Central memory CD8-positive, alpha-beta T cell (primary cell): Measurements from ENCODE around the gene DYNLT2B.

Experiments
- ATAC-seq: fragments of 150-1000 bp; cut with Tn5 transposase; replicated peaks from 2 replicates; pipeline ENCODE4 v1.10.0; 2022; ENCODE audit warnings: mild to moderate bottlenecking, moderate FRiP score, moderate number of reproducible peaks; ENCODE audit not compliant: poor library complexity, severe bottlenecking; ENCODE audit errors: extremely low read depth
- DNase-seq, 2 donors: peaks; one replicate each; pipeline ENCODE4 v3.0.0; 2021; ENCODE audit warnings: low spot score in 2 of 2
- H3K27ac Mint-ChIP-seq: one replicate; pipeline ENCODE4 v1.8.0; 2022; ENCODE audit warnings: low read depth, mild to moderate bottlenecking, moderate library complexity, mixed read lengths
- H3K27me3 Mint-ChIP-seq: one replicate; pipeline ENCODE4 v1.8.0; 2022; ENCODE audit warnings: mixed read lengths
- H3K36me3 Mint-ChIP-seq: one replicate; pipeline ENCODE4 v1.8.0; 2022; ENCODE audit warnings: mild to moderate bottlenecking, moderate library complexity, mixed read lengths; ENCODE audit not compliant: insufficient read depth
- H3K4me1 Mint-ChIP-seq: one replicate; pipeline ENCODE4 v1.8.0; 2022; ENCODE audit warnings: mixed read lengths
- H3K4me3 Mint-ChIP-seq: one replicate; pipeline ENCODE4 v1.8.0; 2022; ENCODE audit warnings: mild to moderate bottlenecking, moderate library complexity, mixed read lengths
- H3K9me3 Mint-ChIP-seq: one replicate; pipeline ENCODE4 v1.8.0; 2022; ENCODE audit warnings: mixed read lengths

DYNLT2B gene

DNA sequence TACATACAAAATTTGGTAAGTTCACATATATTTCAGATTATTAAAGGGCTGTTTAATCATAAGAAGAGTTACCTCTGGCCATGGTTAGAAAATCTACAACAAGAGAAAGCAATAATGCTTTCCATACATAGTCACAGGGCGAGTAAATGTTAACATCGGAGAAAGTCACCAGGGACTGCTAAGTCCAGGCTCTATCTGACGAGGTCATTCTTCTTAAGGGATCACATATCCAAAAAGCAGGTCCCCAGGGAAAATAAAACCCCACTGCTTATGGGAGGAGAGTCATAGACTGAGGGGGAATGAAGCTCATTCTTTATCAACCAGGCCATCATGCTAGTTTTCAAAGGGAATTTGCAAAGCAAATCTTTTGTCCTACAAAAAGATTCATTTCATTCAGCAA, 33.6 kb downstream of the DYNLT2B start:
- ATAC-seq (no peak), DNase-seq (no peak)
- Mint-ChIP-seq H3K27ac (no peak overlapping the region), H3K36me3 (peaks cover 16% of the 10 kb centered on the region), H3K4me3 (no peak overlapping the region), H3K27me3 (no peaks in the 10 kb centered on the region), H3K9me3 (no peaks in the 10 kb centered on the region), H3K4me1 (peaks cover 54% of the 10 kb centered on the region)

DNA sequence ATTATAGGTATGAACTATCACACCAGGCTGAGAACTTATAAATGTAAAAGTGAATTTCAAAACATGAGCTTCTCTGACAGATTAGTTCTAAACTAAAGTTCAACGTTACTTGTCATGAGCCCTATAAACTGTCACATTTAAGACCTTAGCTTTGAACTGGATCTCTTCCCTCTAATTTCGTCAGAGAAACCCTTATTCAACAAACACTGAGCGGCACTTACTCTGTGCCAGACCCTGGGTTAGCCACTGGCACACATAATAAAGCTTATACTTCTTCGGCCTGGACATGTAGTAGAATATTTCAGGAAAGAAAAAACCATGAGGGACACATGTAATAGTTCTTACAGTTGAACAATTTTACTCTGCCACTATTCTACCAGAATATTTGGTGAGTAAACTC, 36.1 kb downstream of the DYNLT2B start:
- no peaks in the 10 kb centered on the region for H3K27me3 Mint-ChIP-seq
- H3K4me1 Mint-ChIP-seq: peaks cover 48% of the 10 kb centered on the region
- H3K9me3 Mint-ChIP-seq: no peaks in the 10 kb centered on the region
- H3K4me3 Mint-ChIP-seq: no peak overlapping the region
- peaks cover 6% of the 10 kb centered on the region for H3K36me3 Mint-ChIP-seq
- ATAC-seq: no peak
- no peak overlapping the region for H3K27ac Mint-ChIP-seq
- DNase-seq: no peak

DNA sequence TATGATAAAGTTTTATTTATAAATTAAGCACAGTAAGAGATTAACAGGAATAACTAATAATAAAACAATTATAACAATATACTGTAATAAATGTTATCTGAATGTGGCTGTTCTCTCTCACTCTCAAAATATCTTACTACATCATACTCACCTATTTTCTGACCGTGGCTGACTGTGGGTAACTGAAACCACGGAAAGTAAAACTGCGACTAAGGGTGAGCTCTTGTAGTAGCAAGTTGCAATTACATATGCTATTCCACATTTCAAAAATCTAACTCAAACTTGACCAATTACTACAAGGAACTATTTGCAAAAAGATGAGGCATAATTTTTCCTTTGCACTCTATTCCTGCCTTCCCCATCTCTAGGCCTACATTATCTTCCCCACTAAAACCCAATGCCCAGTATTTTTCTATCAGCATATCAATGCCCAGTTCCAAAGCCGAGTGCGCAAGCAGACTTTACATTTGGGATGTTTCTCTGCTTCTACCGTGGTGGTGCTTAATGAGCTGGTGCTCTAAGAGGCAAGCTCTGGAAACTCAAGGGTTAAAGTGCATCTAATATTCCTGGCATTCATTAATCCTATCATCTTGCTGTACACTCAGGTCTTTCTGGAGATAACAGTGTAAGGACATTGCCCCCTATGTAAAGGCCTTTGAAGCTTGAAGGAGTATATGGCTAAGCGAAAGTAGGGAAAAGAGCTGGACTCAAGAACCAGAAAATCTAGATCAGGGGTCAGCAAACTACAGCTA, 37.2 kb downstream of the DYNLT2B start:
- Mint-ChIP-seq H3K27me3 (no peaks in the 10 kb centered on the region), H3K9me3 (no peaks in the 10 kb centered on the region), H3K27ac (no peak overlapping the region), H3K36me3 (peaks cover 6% of the 10 kb centered on the region), H3K4me1 (peaks cover 39% of the 10 kb centered on the region), H3K4me3 (no peak overlapping the region)
- DNase-seq: no peak
- no peak for ATAC-seq

DNA sequence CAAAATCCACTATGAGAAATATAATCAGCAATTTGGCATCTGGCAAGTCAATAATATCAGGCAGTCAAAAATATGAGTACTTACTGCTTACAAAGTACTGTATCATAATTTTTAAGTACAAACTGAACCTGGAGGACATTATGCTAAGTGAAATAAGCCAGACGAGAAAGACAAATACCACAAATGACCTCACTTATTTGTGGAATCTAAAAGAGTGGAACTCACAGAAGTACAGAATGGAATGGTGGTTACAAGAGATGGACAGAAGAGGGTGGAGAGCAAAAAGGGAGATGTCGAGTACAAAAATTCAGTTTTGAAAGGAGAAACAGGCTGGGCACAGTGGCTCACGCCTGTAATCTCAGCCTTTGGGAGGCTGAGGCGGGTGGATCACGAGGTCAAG, 42.9 kb downstream of the DYNLT2B start:
- Mint-ChIP-seq H3K4me3 (peak overlapping the region; percentile 76), H3K36me3 (peaks cover 3% of the 10 kb centered on the region), H3K9me3 (no peaks in the 10 kb centered on the region), H3K27ac (peak overlapping the region; percentile 91), H3K4me1 (peaks cover 36% of the 10 kb centered on the region), H3K27me3 (no peaks in the 10 kb centered on the region)
- ATAC-seq (no peak), DNase-seq (no peak)

DNA sequence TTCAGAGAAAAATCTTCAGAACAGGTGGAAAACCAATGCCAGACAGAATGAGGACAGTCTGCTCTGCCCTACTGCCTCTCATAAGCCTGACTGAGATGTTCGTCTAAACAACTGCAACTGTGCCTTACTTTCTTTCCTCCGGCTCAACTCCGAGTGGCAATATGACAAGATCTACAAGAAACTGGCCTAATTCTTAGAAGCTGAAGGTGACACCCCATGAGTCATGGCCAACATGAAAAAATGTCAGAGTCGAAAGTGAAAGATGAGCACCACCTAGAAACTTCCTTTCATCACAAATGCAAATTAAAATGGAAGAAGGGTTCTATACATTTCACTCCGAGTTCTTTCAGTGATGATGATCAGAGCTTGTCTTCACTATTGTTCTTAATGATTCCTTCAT, 43.5 kb downstream of the DYNLT2B start:
- Mint-ChIP-seq H3K27ac (peak overlapping the region; percentile 91), H3K4me3 (peak overlapping the region; percentile 76), H3K9me3 (no peaks in the 10 kb centered on the region), H3K36me3 (peaks cover 2% of the 10 kb centered on the region), H3K27me3 (no peaks in the 10 kb centered on the region), H3K4me1 (peaks cover 38% of the 10 kb centered on the region)
- DNase-seq (peak in 1 of 2 donors; percentile 44), ATAC-seq (peak; percentile 98)

DNA sequence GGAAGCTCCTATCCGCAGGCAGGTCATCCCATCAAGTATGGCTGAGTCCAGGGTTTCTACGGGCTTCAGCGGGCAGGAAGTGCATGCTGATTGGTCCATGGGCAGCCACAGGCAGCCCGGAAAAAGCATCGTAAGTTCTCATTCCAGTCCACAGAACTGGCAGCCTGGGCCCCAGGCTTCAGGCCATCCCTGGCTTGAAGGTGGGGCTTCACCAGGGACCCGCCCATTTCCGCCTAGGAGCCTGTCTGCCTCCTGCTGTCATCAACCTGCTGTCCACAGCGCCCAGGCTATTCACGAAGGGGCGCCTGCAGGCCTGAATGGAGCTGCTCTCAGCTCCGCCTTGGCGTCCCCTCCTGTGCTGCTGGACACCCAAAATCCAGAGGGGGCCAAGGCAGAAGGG, 44.4 kb downstream of the DYNLT2B start:
- Mint-ChIP-seq H3K27me3 (no peaks in the 10 kb centered on the region), H3K36me3 (peaks cover 9% of the 10 kb centered on the region), H3K27ac (peak overlapping the region; percentile 83), H3K4me1 (peaks cover 38% of the 10 kb centered on the region), H3K4me3 (peak overlapping the region; percentile 61), H3K9me3 (no peaks in the 10 kb centered on the region)
- ATAC-seq (no peak), DNase-seq (no peak)

DNA sequence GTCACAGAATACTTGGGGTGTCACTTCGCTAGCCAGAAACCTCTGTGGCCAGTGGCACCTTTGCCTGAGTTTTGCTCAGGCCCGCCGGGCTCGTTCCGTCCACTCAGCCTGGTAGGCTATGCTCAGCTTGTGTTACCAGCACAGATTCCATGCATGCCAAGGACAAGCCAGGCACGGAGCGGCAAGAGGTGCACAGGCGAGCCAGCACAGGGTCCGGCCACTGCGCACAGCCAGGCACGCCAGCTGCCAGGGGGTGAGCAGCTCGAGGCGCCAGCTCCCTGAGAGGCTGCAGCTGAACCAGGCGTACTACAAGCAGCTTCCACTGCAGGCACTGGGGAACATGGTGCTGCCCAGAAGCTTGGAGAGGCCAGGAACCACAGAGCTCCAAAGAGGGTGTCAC, 45.2 kb downstream of the DYNLT2B start:
- H3K4me3 Mint-ChIP-seq: peak overlapping the region; percentile 61
- peaks cover 12% of the 10 kb centered on the region for H3K36me3 Mint-ChIP-seq
- no peak for DNase-seq
- no peaks in the 10 kb centered on the region for H3K27me3 Mint-ChIP-seq
- peaks cover 32% of the 10 kb centered on the region for H3K4me1 Mint-ChIP-seq
- H3K27ac Mint-ChIP-seq: peak overlapping the region; percentile 83
- ATAC-seq: no peak
- H3K9me3 Mint-ChIP-seq: no peaks in the 10 kb centered on the region

DNA sequence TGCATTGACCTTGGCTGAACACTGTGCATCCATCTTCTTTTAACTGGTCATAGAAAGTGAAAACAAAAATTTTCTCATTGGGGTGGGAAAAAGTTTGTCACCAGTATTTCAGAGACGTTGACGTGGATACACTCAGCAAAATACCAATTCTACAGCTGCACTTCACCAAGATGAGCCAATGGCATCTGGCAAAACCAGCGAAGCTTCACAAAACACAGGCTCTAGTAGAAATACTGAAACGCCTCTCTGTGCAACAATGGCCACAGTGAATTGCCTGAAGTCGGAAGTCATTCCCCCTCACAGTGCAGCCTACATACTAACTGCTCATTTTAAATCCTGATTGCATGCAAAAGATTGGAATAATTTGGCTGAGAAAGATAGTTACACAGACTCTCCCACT, 47.5 kb downstream of the DYNLT2B start:
- no peak for ATAC-seq
- H3K4me1 Mint-ChIP-seq: peaks cover 32% of the 10 kb centered on the region

DNA sequence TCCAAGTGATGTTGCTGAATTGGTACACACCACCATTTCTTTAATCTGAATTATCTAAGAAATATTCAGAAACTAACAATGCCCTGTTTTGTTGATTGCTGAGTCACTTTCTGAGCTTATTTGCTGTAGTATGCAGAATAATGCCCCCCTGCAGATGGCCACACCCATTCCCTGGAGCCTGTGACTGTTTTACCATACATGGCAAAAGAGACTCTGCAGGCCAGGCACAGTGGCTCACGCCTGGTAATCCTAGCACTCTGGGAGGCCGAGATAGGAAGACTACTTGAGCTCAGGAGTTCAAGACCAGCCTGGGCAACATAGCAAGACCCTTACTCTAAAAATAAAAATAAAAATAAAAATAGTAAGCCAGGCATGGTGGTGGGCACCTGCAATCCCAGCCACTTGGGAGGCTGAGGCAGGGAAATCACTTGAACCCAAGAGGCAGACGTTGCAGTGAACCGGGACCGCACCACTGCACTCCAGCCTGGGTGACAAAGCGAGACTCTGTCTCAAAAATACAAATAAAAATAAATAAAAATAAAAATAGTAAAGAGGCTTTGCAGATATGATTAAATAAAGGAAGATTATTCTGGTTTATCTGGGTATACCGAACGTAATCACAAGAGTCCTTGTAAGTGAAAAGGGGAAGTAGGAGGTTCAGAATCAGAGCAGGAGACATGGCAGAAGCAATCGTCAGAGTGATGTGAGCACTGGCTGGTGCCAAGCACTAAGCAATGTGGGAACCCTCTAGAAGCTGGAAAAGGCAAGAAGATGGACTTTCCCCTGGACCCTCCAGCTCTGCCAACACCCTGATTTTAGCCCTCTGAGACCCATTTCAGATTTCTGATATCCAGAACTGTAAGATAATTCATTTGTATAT, 49.5 kb downstream of the DYNLT2B start:
- Mint-ChIP-seq H3K4me3 (no peak overlapping the region), H3K4me1 (peaks cover 26% of the 10 kb centered on the region), H3K27ac (no peak overlapping the region), H3K9me3 (no peaks in the 10 kb centered on the region), H3K27me3 (no peaks in the 10 kb centered on the region), H3K36me3 (peaks cover 42% of the 10 kb centered on the region)
- DNase-seq (no peak), ATAC-seq (no peak)

More for the DNA sequence above, 47.5 kb downstream of the DYNLT2B start:
- Mint-ChIP-seq H3K4me3 (no peak overlapping the region), H3K27ac (no peak overlapping the region), H3K27me3 (no peaks in the 10 kb centered on the region), H3K9me3 (no peaks in the 10 kb centered on the region), H3K36me3 (peaks cover 30% of the 10 kb centered on the region)
- no peak for DNase-seq

DNA sequence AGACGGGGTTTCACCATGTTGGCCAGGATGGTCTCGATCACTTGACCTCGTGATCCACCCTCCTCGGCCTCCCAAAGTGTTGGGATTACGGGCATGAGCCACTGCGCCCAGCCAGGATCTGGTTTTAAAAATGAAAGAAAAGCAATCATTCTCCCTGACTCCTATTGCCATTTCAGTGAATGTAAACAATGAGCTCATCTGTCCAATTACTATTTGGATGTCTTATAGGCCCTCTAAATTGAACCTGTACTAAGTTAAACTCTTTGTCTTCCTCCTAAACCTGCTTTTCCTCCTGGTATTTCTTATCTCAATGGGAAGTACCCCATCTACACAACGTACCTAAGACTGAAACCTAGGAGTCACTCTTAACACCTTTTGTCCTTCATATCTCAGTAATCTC, 54.2 kb downstream of the DYNLT2B start:
- H3K36me3 Mint-ChIP-seq: peaks cover 38% of the 10 kb centered on the region
- ATAC-seq (no peak), DNase-seq (no peak)
- H3K4me1 Mint-ChIP-seq: peaks cover 12% of the 10 kb centered on the region
- no peak overlapping the region for H3K4me3 Mint-ChIP-seq
- no peak overlapping the region for H3K27ac Mint-ChIP-seq
- no peaks in the 10 kb centered on the region for H3K9me3 Mint-ChIP-seq
- no peaks in the 10 kb centered on the region for H3K27me3 Mint-ChIP-seq

DNA sequence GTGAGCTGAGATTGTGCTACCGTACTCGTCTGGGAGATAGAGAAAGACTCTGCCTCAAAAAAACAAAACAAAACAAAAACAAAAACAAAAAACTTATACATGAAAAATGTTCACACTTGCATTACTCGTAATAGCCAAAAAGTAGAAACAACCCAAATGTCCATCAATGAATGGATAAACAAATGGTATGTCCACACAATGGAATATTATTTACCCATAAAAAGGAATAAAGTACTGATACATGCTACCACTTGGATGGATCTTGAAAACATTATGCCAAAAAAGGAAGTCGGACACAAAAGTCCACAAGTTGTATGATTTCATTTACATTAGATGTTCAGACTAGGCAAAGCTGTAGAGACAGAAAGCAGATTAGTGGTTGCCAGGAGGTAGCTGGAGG, 57.3 kb downstream of the DYNLT2B start:
- H3K27ac Mint-ChIP-seq: no peak overlapping the region
- no peak for ATAC-seq

DNA sequence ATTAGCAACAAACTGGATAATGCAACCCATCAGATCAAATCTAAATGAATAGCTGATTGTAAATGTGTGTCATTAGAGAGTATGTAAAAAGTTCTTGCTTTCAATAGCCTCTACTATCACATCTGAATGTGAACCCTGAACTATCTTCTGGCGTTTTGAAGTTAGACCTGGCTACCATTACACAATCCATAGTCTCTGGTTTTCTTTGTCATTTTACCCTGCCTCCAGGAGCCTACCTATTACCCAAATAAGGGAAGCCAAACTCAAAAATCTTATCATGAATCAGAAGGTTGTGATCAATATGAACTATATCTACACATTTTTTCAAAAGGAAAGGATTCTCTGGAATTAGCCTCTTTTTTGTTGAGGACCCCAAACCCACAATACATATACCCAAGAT, 62.3 kb downstream of the DYNLT2B start:
- Mint-ChIP-seq H3K27ac (no peak overlapping the region), H3K36me3 (peaks cover 17% of the 10 kb centered on the region), H3K4me3 (no peak overlapping the region), H3K4me1 (peaks cover 12% of the 10 kb centered on the region), H3K27me3 (no peaks in the 10 kb centered on the region), H3K9me3 (no peaks in the 10 kb centered on the region)
- DNase-seq: no peak
- ATAC-seq: no peak

More for the DNA sequence above, 57.3 kb downstream of the DYNLT2B start:
- DNase-seq: no peak
- no peaks in the 10 kb centered on the region for H3K27me3 Mint-ChIP-seq
- peaks cover 12% of the 10 kb centered on the region for H3K4me1 Mint-ChIP-seq
- no peaks in the 10 kb centered on the region for H3K9me3 Mint-ChIP-seq
- H3K36me3 Mint-ChIP-seq: peaks cover 23% of the 10 kb centered on the region
- H3K4me3 Mint-ChIP-seq: no peak overlapping the region
